ENCODE data around the gene FOXP1.

DNA sequence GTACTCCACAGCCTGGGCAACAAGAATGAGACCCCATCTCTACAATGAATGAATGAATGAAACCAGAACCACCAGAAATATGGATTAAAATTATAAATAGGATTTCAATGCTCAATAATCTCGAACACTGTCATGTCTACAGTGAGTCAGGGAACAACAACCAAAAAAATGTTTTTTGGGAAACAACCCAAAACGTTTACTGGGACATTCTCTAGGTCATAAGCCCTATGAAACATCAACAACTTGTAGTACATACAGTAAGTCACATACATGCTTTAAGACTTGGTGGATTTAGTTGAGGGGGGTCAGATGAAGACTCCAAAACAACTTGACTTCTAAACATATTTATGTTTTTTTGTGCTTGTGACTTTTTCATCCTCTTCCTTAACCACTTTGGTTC is 511.2 kb downstream of the FOXP1 start:
- TF ChIP-seq, protein P1, sequence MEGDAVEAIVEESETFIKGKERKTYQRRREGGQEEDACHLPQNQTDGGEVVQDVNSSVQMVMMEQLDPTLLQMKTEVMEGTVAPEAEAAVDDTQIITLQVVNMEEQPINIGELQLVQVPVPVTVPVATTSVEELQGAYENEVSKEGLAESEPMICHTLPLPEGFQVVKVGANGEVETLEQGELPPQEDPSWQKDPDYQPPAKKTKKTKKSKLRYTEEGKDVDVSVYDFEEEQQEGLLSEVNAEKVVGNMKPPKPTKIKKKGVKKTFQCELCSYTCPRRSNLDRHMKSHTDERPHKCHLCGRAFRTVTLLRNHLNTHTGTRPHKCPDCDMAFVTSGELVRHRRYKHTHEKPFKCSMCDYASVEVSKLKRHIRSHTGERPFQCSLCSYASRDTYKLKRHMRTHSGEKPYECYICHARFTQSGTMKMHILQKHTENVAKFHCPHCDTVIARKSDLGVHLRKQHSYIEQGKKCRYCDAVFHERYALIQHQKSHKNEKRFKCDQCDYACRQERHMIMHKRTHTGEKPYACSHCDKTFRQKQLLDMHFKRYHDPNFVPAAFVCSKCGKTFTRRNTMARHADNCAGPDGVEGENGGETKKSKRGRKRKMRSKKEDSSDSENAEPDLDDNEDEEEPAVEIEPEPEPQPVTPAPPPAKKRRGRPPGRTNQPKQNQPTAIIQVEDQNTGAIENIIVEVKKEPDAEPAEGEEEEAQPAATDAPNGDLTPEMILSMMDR (IDR thresholded peaks at IDR 0.05 in 4 of 5, conservative IDR thresholded peaks at IDR 0.05 in 1 of 5): no peak
- TF ChIP-seq POLR2A (IDR thresholded peaks at IDR 0.05): no peak
